ENCODE data around the gene DSCAM.

The DSCAM gene

DNA sequence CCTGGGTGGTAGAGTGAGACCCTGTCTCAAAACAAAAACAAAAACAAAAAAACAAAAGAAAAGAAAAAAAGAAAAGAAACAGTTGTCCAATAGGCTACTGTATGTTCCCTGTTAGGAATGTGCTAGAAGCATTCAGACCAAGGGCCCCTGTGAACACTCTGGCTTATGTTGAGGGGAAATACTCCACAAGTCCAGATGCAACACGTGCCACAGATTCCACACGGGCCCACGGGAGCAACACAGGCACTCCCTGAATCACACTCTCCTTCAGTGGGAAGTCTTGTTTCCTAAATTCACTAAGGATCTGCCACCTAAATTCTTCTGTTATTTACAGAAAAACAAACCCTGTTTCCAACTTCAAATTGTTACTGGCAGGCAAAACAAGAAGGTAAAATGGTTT is 688.6 kb downstream of the DSCAM start:
- DNase-seq = no peak

DNA sequence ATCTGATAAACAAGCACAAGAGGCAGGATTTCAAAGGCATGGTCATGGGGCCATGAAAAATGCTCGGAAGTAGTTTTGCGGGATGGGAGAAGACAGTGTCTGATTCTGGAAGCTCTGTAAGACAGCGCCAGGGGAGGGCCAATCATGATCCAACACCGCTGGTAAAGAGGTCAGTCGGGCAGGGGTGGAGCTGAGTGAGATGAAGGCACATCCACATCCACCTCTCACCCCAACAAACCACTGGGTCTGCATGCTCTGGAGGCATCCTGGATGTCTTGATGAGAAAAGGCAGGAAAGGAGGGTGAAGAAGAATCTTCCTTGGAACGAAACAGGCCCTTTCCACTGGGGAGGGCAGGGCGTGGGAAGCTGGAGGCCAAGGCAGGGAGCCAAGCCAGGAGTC is 691.4 kb downstream of the DSCAM start:
- DNase-seq = no peak

- no peak for DNase-seq
These were observed 693.6 kb downstream of the DSCAM start for GRCh38 chr21:40153351-40153750.

- DNase-seq = no peak
These were observed 694.5 kb downstream of the DSCAM start for GRCh38 chr21:40152476-40152875.

- DNase-seq = no peak
These were observed 695.3 kb downstream of the DSCAM start for GRCh38 chr21:40151611-40152010.

DNA sequence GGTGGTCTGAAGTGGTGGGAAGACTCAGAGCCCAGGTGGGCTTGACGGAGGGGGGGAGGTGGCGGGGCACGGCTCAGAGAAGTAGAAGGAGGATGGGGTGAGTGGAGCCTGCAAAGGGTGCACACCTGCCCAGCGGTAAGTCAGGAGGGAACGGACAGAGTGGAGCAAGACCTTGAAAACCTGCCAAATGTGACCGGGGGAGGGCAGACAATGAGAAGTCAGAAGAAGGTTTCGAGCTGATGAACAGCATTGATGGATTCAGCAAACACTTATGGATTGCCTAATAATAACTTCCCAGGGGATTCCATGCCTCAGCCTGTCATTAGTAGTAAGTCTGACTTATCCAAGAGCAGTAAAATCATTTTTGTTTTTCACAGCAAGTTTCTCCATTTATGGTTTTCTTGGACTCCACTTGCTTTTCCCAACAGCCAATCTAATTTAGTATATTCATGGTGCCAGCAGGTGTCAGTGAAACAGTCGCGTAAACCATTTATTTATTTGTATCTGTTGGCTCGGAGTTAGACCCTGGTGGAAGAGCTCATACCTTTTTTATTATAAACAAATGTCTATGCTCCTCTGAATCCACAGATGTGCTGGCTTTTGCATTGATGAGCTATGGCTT is 700.6 kb downstream of the DSCAM start:
- DNase-seq = no peak

GRCh38 chr21:40143822-40144525 is 703.0 kb downstream of the DSCAM start:
- DNase-seq = peak; percentile 64

DNA sequence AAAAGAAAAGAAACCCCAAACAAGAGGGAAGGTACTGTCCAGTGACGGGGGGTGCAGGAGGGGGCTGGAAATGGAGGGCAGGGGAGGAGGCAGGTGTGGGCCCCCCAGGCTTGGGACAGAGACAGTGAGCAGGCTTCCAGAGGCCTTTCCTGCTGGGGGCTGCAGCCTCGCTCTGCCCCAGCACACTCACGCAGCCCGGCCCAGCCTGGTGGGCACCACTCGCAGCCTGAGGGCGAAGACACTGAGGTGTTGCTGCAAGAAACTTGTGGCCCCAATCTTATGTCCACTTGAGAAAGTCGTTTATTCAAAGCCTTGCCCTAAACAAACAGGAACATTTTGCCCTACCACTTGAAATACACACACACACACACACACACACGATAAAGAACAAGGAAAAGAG is 705.3 kb downstream of the DSCAM start:
- DNase-seq = no peak

DNA sequence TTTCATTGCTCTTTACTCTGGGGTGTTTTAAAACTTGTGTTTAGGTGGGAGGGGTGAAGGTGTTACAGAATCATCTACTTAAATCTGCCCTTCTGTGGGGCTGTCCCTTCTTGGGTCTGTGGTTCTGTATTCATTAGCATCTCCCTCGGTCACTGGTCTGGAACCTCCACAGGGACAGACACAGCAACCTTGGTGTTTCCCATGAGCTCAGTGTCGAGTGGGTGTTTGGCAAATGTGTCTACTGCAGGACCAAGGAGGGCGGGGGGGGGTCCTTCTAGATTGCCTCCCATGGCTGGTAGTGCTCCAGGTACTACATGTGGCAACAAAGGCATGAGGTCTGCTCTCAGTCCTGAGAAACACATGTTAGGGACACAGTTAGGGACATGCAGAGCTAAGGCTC is 706.3 kb downstream of the DSCAM start:
- no peak for DNase-seq

DNA sequence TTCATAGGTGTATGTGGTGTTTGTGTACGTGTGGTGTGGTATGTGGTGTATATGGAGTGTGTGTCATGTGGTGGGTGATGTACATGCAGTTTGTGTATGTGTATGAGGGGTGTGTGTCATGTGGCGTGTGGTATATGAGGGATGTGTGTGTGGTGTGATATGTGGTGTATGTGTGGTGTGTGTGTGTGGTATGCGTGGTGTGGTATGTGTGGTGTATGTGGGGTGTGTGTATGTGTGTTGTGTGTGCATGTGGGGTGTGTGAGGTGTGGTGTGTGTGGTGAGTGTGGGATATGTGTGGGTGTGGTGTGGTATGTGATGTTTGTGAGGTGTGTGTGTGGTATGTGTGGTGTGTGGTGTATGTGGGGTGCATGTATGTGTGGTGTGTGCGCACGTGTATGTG is 707.3 kb downstream of the DSCAM start:
- DNase-seq = no peak

- DNase-seq = no peak
These were observed 710.4 kb downstream of the DSCAM start for GRCh38 chr21:40136571-40136970.

DNA sequence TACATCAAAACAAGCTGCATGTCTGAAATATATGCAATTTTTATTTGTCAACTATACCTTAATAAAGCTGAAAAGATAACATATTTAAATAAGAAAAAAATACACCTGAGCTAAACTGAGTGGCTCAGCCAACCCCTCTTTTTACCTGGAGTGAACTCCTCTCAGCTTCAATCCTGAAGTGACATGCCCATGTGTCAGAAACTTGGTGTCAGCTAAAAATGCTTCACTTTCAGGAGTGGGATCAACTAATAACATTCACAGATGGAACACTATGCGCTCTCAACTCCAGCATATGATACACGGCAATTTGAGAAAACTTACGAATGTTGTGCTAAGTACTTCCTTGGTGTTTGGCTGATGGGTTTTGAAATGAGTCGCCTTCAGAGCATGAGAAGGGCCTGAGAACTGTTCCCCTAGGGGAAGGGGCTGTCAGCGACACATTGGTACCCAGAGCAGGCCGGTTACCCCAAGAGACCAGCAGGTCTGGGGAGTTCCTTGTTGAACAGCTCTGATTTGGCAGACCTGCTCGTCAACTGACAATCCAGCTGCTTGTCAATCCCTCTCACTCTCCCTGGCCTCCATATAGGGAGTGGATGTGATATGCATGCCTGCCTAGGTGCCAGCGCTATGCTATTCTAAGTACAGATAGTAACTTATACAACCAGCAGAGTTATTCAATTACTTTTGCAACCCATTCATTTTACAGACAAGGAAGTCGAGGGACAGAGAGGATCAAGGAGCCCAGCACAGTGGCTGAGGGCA is 712.0 kb downstream of the DSCAM start:
- DNase-seq = no peak

DNA sequence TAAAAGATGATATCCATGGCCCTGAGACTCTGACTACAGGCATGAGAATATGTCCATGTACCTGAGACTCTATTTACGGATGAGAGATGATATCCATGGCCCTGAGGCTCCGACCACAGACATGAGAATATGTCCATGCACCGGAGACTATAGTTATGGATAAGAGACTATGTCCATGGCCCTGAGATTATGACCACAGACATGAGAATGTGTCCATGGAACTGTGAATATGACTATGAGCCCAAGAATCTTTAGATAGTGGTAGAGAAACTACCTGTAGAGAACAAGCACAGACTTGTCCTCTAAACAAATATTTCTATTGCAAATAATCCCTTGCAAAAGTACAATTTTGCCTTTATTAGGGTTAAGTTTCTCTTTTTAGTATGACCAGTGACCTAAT is 716.5 kb downstream of the DSCAM start:
- DNase-seq = no peak

DNA sequence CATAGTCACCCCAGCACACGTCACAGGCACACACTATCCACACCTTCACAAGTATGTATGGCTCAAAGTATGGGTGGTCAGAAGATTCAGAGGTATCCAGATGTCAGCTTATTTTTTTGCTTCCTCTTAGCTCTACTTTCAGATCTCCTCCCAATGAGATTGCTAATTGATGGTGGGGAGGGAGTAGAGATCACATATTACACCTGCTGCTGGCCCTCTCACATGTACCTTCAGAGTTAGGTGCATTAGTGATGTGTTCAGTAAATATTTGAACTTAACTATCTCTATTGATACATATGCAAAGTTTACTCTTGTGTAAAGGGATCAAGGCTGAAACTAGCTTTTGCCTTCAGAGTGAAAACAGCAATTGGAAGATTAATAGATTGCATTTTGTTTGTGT is 717.1 kb downstream of the DSCAM start:
- no peak for DNase-seq

- no peak for DNase-seq
These were observed 718.1 kb downstream of the DSCAM start for GRCh38 chr21:40128891-40129290.

GRCh38 chr21:40120940-40121575 is 725.9 kb downstream of the DSCAM start:
- no peak for DNase-seq

DNA sequence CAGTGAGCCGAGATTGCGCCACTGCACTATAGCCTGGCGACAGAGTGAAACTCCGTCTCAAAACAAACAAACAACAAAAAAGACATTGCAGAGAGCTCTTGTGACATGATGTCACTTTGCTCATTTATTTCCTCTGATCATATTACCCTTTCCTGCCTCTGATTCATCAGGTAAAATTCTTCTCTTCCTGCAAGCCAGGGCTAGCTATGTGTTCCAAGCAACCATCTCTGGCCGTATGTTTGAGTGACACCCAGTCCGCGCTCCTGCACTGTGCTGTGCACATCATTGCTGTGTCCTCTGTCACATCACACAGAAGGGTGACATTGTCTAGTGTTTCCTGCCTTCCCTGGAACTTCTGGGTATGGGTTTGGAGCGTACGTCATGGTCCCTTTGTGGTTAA is 728.4 kb downstream of the DSCAM start:
- no peak for DNase-seq

DNA sequence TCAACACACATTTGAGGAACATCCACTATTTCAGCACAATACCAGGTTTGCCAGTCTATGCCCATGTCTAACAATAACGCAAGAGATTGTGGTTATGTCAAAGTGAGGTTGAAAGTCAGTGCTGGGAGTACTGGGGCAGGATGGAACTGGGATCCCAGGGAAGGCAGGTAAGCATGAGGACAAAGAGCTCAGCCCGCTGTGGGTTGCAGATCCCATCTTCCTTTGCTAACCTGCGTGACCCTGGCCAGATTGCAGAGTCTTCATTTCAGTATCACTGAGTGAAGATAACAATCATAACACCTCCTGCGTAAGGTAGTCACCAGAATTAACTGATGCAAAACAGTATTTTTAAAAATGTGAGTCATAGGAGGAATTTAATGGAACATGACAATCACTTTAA is 729.7 kb downstream of the DSCAM start:
- no peak for DNase-seq

DNA sequence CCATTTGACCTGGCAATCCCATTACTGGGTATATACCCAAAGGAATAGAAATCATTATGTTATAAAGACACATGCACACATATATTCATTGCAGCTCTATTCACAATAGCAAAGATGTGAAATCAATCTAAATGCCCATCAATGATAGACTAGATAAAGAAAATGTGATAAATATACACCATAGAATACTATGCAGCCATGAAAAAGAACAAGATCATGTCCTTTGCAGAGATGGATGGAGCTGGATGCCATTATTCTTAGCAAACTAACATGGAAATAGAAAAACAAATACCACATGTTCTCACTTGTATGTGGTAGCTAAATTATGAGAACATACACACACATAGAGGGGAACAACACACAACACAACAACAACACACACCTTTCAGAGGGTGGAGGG is 731.2 kb downstream of the DSCAM start:
- DNase-seq = no peak

GRCh38 chr21:40102682-40103081 is 744.3 kb downstream of the DSCAM start:
- DNase-seq = no peak

DNA sequence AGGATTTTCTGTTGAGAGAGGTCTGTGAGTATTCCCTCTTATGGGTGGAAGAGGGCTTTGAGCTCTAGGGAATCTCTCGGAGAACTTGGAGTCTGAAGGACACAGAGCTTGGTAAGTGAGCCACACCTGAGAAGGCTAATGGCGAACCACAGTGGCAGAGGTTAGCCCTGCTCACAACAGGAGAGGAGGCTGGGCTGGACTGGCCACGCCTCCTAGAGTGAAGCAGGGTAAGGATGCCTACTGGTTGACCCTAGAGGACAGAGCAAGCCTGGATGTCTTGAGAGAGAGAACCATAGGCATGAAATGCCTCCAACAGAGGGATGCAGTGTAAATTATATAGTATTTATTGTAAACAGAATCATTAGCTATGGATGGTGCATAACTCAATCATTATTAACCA is 747.1 kb downstream of the DSCAM start:
- DNase-seq = no peak

DNA sequence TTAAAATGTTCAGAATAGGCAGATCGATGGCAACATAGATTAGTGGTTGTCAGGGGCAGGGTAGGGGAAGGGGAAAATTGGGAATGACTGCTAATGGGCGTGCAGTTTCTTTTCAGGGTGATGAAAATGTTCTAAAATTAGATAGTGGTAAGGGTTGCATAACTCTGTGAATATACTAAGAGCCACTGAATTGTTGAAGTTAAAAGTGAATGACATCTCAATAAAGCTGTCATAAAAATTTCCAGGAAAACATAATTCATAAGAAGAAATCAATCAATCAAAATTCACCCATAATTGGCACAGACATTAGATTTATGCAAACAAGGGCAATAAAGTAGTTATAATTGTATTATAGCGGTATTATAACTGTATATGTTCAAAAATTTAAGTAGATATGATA is 751.5 kb downstream of the DSCAM start:
- no peak for DNase-seq

DNA sequence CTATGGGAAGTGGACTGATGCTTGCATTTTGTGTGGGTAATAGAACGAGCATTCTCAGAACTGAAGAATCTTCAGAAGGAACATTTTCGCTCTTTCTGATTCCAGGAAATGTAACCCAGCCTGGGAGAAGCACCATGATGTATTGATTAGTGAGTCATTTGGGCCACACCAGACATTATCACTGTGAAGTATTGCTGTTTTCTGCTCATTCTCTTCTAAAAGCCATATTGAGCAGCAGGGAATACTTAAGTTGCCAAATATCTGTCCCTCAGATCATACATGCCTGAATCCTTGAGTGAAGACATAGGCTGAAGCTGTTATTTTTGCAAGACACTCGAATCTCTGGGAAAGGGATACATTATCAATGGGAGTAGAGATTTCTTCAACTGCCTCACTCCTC is 766.6 kb downstream of the DSCAM start:
- DNase-seq = no peak

GRCh38 chr21:40074710-40075109 is 772.2 kb downstream of the DSCAM start:
- DNase-seq = no peak

Data from left hindlimb (tissue), 1 donor.